ENCODE results near the gene AFF4.
"Not testable (repeated sequence)": the region's sequence is repeated elsewhere in the genome, so short reads cannot be mapped to it uniquely, and the experiment has no call there.

Gene AFF4

GRCh38 chr5:132949136-132949535 is 14.3 kb downstream of the AFF4 start:
- DNase-seq (ENCODE audit: extremely low read depth, low read depth) = no peak

GRCh38 chr5:132947671-132948070 is 15.8 kb downstream of the AFF4 start:
- TF ChIP-seq, protein P1, sequence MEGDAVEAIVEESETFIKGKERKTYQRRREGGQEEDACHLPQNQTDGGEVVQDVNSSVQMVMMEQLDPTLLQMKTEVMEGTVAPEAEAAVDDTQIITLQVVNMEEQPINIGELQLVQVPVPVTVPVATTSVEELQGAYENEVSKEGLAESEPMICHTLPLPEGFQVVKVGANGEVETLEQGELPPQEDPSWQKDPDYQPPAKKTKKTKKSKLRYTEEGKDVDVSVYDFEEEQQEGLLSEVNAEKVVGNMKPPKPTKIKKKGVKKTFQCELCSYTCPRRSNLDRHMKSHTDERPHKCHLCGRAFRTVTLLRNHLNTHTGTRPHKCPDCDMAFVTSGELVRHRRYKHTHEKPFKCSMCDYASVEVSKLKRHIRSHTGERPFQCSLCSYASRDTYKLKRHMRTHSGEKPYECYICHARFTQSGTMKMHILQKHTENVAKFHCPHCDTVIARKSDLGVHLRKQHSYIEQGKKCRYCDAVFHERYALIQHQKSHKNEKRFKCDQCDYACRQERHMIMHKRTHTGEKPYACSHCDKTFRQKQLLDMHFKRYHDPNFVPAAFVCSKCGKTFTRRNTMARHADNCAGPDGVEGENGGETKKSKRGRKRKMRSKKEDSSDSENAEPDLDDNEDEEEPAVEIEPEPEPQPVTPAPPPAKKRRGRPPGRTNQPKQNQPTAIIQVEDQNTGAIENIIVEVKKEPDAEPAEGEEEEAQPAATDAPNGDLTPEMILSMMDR (IDR thresholded peaks at IDR 0.05; ENCODE audit: low read depth, low read length, missing control alignments) = no peak
- H3K4me3 ChIP-seq (replicated peaks; ENCODE audit: low read depth, low read length) = no peak overlapping the region
- DNase-seq (ENCODE audit: extremely low read depth, low read depth) = no peak

More at GRCh38 chr5:132949136-132949535, 14.3 kb downstream of the AFF4 start:
- H3K4me3 ChIP-seq (replicated peaks; ENCODE audit: low read depth, low read length) = no peak overlapping the region
- TF ChIP-seq, protein P1 (IDR thresholded peaks at IDR 0.05; ENCODE audit: low read depth, low read length, missing control alignments) = no peak

DNA sequence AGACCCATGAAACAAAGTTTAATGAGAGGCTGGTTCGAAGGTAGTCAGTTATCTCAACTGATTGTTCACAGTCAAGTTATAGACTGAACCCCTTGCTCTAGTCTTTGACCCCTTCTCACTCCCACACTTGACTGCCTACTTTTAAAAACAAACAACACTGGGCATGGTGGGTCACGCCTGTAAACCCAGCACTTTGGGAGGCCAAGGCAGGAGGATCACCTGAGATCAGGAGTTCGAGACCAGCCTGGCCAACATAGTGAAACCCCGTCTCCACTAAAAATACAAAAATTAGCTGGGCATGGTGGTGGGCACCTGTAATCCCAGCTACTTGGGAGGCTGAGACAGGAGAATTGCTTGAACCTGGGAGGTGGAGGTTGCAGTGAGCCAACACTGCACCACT is 18.1 kb downstream of the AFF4 start:
- not testable (repeated sequence) for H3K4me3 ChIP-seq (replicated peaks; ENCODE audit: low read depth, low read length); DNase-seq (ENCODE audit: extremely low read depth, low read depth)

DNA sequence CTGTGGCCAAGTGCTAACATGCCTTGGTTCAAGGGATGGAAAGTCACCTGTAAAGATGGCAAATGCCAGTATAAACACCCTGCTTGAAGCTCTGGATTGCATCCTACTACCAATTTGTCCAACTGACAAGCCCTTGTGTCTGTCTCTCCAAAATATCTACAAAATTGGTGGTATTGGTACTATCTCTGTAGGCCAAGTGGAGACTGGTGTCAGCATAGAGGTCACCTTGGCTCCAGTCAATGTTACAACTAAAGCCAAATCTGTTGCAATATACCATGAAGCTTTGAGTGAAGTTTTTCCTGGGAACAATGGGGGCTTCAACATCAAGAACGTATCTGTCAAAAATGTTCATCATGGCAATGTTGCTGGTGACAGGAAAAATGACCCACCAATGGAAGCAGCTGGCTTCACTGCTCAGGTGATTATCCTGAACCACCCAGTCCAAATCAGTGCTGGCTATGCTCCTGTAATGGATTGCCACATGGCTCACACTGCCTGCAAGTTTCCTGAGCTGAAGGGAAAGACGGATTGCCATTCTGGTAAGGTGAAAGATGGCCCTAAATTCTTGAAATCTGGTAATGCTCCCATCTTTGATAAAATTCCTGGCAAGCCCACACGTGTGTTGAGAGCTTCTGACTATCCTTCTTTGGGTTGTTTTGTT is 19.9 kb downstream of the AFF4 start:
- DNase-seq (ENCODE audit: extremely low read depth, low read depth) = no peak
- TF ChIP-seq, protein P1 (IDR thresholded peaks at IDR 0.05; ENCODE audit: low read depth, low read length, missing control alignments) = no peak

DNA sequence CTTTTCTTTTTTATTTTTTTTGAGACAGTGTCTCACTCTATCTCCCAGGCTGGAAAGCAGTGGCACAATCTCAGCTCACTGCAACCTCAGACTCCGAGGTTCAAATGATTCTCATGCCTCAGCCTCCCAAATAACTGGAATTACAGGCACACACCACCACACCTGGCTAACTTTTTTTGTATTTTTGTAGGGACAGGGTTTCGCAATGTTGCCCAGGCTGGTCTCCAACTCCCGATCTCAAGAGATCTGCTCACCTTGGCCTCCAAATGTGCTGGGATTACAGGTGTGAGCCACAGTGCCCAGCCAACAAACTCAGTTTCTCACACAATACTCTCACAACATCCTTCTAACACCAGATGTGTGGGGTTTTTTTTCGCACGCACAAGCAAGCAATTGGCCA is 22.1 kb downstream of the AFF4 start:
- DNase-seq (ENCODE audit: extremely low read depth, low read depth) = no peak
- no peak overlapping the region for H3K4me3 ChIP-seq (replicated peaks; ENCODE audit: low read depth, low read length)
- TF ChIP-seq, protein P1 (IDR thresholded peaks at IDR 0.05; ENCODE audit: low read depth, low read length, missing control alignments) = no peak

More for the DNA sequence above, 19.9 kb downstream of the AFF4 start:
- H3K4me3 ChIP-seq (replicated peaks; ENCODE audit: low read depth, low read length) = no peak overlapping the region

DNA sequence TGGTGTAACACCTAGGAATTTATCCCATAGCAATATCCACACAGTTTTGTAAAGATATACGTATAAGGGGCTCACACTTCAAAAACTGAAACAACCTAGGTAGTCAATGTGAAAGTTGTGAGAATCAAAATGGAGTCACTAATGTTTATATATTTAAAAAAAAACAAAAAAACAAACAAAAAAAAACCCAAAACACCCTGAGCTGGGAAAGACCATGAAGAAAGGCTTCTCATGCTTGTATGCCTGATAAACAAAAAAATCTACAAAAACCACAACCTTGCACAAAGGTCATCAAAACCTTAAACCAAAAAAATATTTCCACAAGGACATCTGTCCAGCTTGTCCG is 35.4 kb downstream of the AFF4 start:
- TF ChIP-seq, protein P1 (IDR thresholded peaks at IDR 0.05; ENCODE audit: low read depth, low read length, missing control alignments) = no peak
- no peak overlapping the region for H3K4me3 ChIP-seq (replicated peaks; ENCODE audit: low read depth, low read length)
- no peak for DNase-seq (ENCODE audit: extremely low read depth, low read depth)

GRCh38 chr5:132927355-132928061 is 35.9 kb downstream of the AFF4 start:
- TF ChIP-seq, protein P1 (IDR thresholded peaks at IDR 0.05; ENCODE audit: low read depth, low read length, missing control alignments) = no peak
- no peak overlapping the region for H3K4me3 ChIP-seq (replicated peaks; ENCODE audit: low read depth, low read length)
- no peak for DNase-seq (ENCODE audit: extremely low read depth, low read depth)

Measured in HFF-Myc (cell line).